ENCODE measurements around the gene PKNOX1.

- no peak for TF ChIP-seq CSDC2 (CRISPR knock-in tag; IDR thresholded peaks at IDR 0.05)
- no peak for TF ChIP-seq ARNTL (CRISPR knock-in tag; IDR thresholded peaks at IDR 0.05; ENCODE audit: borderline replicate concordance, low read depth)
- no peak for TF ChIP-seq RARB (CRISPR knock-in tag; IDR thresholded peaks at IDR 0.05)
- no peak for TF ChIP-seq OSR1 (CRISPR knock-in tag; IDR thresholded peaks at IDR 0.05)
Observed at GRCh38 chr21:42942244-42942643, 32.1 kb upstream of the PKNOX1 start.
